Endothelial cell of umbilical vein (primary cell): ENCODE measurements around the gene KDM4B.

Experiments used
- CTCF ChIP-seq, 2 donors: IDR thresholded peaks; 1 replicate in 1 of 2; 2 replicates in 1 of 2; pipeline ENCODE4 v1.5.1; 2011; ENCODE audit warnings: low read length in 2 of 2, mild to moderate bottlenecking in 2 of 2, moderate library complexity in 2 of 2, control low read depth in 1 of 2, inconsistent platforms in 1 of 2, low read depth in 1 of 2; ENCODE audit not compliant: insufficient read depth in 1 of 2; ENCODE audit errors: extremely low read depth in 1 of 2
- POLR2A ChIP-seq: IDR thresholded peaks from 2 replicates; pipeline ENCODE4 v1.6.1; 2012; ENCODE audit warnings: low read depth, mild to moderate bottlenecking, control low read depth, low read length
- POLR2AphosphoS5 ChIP-seq: IDR thresholded peaks from 2 replicates; pipeline ENCODE4 v1.6.1; 2012; ENCODE audit warnings: low read depth, mild to moderate bottlenecking, control low read depth, low read length, moderate library complexity; ENCODE audit not compliant: insufficient read depth

GRCh38 chr19:5108866-5109265 is 140.0 kb downstream of the KDM4B start:
- TF ChIP-seq POLR2A (no peak), CTCF (IDR thresholded peaks at IDR 0.05; ENCODE audit: extremely low read depth in 1 of 2, insufficient read depth in 1 of 2, low read depth in 1 of 2, low read length in 2 of 2) (no peak), POLR2AphosphoS5 (no peak)
